Testis (tissue), 2 donors: ENCODE results near the gene MEGF8.

ENCODE experiments used
- POLR2A ChIP-seq: fragments of 450-650 bp; IDR thresholded peaks from one replicate; pipeline ENCODE4 v1.6.1; 2017; ENCODE audit warnings: antibody characterized with exemption, mild to moderate bottlenecking, moderate library complexity
- TF ChIP-seq, protein P1 (sequence below), 3 experiments: fragments of 450-650 bp in 2 of 3; fragments of 200-600 bp in 1 of 3; sonication (generic) in 1 of 3; IDR thresholded peaks; one replicate each; pipeline ENCODE4 v1.5.1; 2016 to 2019; ENCODE audit warnings: antibody characterized with exemption in 3 of 3, mild to moderate bottlenecking in 2 of 3, moderate library complexity in 1 of 3

DNA sequence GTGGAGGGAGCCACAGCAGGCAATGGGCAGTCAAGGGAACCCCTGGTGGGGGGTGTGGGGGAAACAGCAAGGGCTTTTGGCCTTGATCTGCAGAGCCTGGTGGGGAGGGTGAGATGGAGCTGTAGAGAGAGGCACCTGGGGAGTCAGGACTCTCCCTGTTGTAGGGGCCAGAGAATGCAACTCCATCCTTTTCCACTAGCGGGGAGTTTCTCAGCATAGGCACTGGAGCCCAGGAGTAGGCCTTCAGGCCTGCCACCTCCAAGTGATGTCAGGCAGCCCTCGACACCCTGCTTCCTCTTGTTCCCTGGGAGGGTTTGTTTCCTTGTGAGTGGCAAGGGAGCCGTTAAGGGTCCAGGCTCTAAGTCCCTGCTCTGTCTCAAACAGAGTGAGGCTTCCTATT lies 25.0 kb downstream of the MEGF8 start:
- TF ChIP-seq, protein P1, sequence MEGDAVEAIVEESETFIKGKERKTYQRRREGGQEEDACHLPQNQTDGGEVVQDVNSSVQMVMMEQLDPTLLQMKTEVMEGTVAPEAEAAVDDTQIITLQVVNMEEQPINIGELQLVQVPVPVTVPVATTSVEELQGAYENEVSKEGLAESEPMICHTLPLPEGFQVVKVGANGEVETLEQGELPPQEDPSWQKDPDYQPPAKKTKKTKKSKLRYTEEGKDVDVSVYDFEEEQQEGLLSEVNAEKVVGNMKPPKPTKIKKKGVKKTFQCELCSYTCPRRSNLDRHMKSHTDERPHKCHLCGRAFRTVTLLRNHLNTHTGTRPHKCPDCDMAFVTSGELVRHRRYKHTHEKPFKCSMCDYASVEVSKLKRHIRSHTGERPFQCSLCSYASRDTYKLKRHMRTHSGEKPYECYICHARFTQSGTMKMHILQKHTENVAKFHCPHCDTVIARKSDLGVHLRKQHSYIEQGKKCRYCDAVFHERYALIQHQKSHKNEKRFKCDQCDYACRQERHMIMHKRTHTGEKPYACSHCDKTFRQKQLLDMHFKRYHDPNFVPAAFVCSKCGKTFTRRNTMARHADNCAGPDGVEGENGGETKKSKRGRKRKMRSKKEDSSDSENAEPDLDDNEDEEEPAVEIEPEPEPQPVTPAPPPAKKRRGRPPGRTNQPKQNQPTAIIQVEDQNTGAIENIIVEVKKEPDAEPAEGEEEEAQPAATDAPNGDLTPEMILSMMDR (IDR thresholded peaks at IDR 0.05) = no peak
- TF ChIP-seq POLR2A = no peak
